NCI-H187 (cell line): ENCODE results near the gene EIF2AK2.
A peak's percentile ranks its signal among the peaks of the same experiment; 100 is the strongest.
"Not testable (repeated sequence)": the region's sequence is repeated elsewhere in the genome, so short reads cannot be mapped to it uniquely, and the experiment has no call there.

ENCODE experiments used
- DNase-seq, 2 experiments: peaks; one replicate each; lab custom pipeline; 2025; lab: John Stamatoyannopoulos, UW

The EIF2AK2 gene

GRCh38 chr2:37156857-37157714, at the start of gene EIF2AK2:
Gene EIF2AK2, minus strand, starts transcription at chr2:37156980. Its CDS starts 9,174 bp downstream, at chr2:37147806.
- peak; percentile 43 to 77 for DNase-seq

DNA sequence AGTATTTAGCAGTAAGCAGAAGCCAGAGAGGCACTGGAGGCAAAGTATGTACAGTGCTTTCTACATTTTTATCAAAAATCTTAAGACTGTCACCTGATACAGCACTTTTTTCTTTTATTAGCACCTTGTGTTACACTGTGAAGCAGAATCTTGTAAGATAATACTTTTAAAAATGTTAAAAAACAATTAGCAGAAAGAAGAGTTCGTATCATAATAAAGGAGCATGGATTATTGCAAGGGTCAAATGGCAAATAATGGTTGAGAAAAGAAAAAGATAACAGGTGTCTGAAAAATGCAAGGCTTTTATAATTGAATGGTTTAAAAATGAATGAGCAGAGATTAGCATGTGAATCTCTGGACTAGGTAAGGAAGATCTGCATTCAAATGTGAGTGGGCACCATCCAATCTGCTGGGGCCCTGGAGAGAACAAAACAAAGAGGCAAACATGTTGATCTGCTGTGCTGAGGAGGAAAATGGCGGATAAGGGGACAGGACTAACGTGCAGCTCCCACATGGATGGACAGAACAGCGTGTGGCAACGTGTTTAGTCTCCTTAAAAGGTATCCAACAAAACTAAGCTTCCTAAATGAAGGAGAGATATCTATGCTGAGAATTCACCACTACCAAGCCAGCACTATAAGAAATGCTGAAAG, 49.0 kb upstream of the EIF2AK2 start:
- DNase-seq = no peak

DNA sequence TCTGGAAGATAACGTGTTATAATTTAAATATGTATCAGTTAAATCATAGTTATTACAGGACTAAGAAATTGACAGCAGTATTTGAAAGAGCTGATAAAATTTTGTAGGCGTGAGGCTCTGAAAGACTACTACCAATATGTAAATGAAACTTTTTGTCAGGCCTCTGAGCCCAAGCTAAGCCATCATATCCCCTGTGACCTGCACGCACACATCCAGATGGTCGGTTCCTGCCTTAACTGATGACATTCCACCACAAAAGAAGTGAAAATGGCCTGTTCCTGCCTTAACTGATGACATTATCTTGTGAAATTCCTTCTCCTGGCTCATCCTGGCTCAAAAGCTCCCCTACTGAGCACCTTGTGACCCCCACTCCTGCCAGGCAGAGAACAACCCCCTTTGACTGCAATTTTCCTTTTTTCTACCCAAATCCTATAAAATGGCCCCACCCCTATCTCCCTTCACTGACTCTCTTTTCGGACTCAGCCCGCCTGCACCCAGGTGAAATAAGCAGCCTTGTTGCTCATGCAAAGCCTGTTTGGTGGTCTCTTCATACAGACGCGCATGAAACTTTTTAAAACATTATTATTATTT, 48.4 kb upstream of the EIF2AK2 start:
- DNase-seq = not testable (repeated sequence)

- no peak for DNase-seq
Observed at GRCh38 chr2:37203708-37204107, 46.9 kb upstream of the EIF2AK2 start.

DNA sequence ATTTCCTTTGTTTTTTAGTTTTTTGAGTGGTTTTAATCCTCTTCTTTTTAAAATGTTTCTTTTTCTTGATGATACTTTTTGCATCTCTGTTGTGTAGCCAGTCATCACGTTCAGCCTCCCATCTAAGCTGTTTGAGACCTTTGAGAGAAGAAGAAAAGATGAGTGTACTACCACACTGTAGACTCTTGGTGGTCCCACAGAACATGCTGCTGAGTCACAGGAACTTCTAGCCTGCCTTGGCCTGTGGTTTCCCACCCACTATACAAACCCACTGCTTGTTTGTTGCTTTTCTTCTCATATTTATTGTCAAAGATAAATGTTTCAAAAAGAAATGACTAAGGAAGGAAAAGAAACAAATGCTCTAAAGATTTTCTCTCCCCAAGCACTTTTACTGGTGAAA, 45.0 kb upstream of the EIF2AK2 start:
- no peak for DNase-seq

GRCh38 chr2:37201208-37201607, 44.4 kb upstream of the EIF2AK2 start:
- DNase-seq = no peak

DNA sequence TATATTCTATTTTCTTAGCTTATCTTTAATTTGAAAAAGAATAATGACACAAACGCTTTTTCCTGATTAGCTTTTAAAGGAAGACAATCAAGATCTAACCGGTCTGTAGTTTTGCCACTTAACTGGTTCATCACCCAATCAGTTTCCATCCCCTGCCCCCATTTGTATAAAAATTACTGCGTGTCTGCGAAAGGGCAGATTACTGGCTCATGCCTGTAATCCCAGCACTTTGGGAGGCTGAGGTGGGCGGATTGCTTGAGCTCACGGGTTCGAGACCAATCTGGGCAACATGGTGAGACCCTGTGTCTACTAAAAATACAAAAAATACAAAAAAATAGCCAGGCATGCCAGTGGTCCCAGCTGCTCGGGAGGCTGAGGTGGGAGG, 41.9 kb upstream of the EIF2AK2 start:
- DNase-seq = no peak

DNA sequence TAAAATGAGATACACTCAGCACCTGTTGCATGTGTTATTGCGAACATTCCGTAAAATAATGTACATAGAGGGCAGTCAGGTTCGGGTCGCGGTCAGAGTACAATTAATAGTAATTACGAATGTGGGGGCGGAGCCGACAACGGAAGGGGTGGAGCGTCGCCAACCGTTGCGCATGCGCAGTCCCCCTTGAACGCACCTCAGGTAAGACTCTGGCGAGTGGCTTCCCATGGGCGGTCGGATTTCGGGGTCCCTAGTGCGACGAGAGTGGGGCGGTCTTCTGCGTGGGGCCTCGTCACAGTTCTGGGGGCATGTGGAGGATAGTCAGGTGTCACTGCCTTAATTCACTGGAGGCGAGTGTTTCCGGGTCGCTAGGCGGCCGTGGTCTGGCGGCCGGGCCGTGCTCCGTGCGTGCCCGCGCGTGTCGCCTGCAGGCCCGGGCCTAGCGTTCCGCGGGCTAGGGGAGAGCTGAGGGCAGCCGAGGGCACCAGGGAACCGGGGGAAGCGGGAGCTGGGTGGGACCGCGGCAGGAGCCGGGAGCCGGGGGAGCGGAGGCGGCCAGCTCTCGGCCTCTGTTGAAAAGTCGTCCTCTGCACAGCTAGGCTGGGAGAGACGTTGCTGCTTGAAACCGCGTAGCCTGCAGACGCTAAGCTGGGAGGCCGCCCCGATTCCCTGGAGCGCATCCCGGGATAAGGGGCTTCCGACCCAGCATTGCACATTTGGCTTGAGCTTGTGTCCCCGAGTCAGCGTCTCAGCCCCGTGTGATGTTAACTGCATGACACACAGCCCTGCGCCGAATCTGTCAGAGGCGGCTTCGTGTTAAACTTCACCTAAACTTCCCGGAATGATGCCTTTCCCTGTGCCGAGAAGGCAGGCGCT, 39.8 kb upstream of the EIF2AK2 start, which contains the start of gene CEBPZOS:
Gene CEBPZOS (plus strand): TSS at position 177 of the 876 bp plus-strand sequence. CDS start 3,209 bp downstream, outside the sequence.
- peak; percentile 53 to 85 for DNase-seq

GRCh38 chr2:37195862-37196319, 39.1 kb upstream of the EIF2AK2 start:
- DNase-seq = not testable (repeated sequence)

- DNase-seq = no peak
Observed at GRCh38 chr2:37192551-37192950, 35.8 kb upstream of the EIF2AK2 start.

GRCh38 chr2:37191747-37192146, 35.0 kb upstream of the EIF2AK2 start:
- DNase-seq = no peak

DNA sequence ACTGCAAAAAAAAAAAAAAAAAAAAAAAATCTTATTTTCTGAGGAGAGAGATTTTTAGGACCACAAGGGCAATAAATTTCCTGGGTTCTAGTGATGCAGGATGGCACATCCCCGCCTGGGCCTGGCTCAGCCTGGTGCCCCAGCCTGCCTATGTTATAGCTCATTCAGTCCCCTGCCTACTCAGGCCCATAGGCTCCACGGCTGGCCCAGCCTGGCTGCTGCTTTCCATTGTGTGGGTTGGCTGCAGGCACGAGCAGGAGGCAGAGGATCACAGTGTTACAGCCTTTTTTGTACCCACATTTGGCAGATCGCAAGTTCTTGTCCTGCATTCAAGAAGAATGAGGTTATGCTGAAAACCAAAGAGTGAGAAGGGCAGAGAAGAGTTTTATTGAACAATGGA, 34.5 kb upstream of the EIF2AK2 start:
- no peak for DNase-seq

GRCh38 chr2:37190290-37190689, 33.5 kb upstream of the EIF2AK2 start:
- DNase-seq = no peak

- no peak for DNase-seq
Observed at GRCh38 chr2:37189452-37190153, 32.8 kb upstream of the EIF2AK2 start.

DNA sequence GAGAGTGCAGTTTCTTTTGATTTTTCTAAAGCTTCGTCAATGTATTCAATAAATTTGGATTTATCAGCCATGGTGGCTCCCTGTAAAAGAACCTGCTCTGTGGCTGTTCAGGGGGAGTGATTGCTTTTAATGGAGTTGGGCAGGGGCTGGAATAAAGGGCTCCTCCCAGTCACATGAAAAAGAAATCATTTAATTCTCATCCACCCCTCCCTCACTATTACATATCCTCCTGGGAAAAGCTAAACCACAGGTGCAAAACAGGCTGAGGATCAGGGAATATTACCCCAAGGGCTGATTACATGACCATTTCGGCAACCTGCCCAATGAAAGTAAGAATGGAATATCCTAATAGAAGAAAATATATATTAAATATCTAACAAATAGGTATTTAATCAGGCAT, 31.8 kb upstream of the EIF2AK2 start, which contains the start of gene SULT6B1:
Gene SULT6B1 (minus strand): TSS at position 101 of the 400 bp plus-strand sequence. CDS start 30 bp downstream, at position 71.
- DNase-seq = no peak

- no peak for DNase-seq
Observed at GRCh38 chr2:37181726-37182684, 25.2 kb upstream of the EIF2AK2 start.

GRCh38 chr2:37180640-37181039, 23.9 kb upstream of the EIF2AK2 start:
- DNase-seq = no peak

- DNase-seq = no peak
Observed at GRCh38 chr2:37180006-37180639, 23.3 kb upstream of the EIF2AK2 start.

DNA sequence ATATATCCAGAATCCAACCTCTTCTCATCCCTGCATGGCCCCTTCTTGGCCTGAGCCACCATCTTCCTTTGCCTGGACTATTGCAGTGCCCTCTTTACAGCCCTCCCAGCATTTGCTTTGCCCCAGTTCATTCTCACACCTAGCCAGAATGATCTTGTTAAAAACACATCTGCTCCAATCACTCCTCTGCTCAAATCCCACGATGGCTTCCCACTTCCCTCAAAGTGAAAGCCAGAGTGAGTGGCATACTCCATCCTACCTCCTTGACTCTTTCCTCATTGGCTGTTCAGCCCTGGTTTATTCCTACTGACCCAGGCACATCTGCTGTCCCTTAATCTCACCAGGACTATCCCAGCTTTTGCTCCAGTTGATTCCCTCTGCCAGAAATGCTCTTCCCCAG, 17.0 kb upstream of the EIF2AK2 start:
- no peak for DNase-seq
